A673 (cell line): Measurements from ENCODE around the gene ZFP36. TPM values are rescaled to one million over a fixed set of nuclear protein-coding genes. Genes with fewer than 3 reads are reported as not detected.
"Not testable (repeated sequence)": the region's sequence is repeated elsewhere in the genome, so short reads cannot be mapped to it uniquely, and the experiment has no call there.

Source experiments
- BruUV-seq: library from RNA; stranded (reverse); fragments of 400-500 nt; replicated peaks from 2 replicates; lab custom pipeline; 2021; lab: Mats Ljungman, UMichigan
- CTCF ChIA-PET: fragments of 300-600 bp; sonication (Branson Sonifier 250); formaldehyde crosslinking; loops from one replicate; lab custom pipeline; 2022; ENCODE audit warnings: antibody characterized with exemption; lab: Charles Lee
- POLR2A ChIA-PET: fragments of 300-600 bp; sonication (Branson Sonifier 250); formaldehyde crosslinking; loops from one replicate; lab custom pipeline; 2022; ENCODE audit warnings: antibody characterized with exemption; ENCODE audit not compliant: low non-redundant PET; lab: Charles Lee
- DNase-seq: peaks from one replicate; pipeline ENCODE4 v3.0.0-alpha.2; 2015; ENCODE audit warnings: low spot score
- H3K27ac ChIP-seq: fragments of 200-600 bp; sonication (generic); 2 replicates; pipeline ENCODE4 v1.5.1; 2016; ENCODE audit warnings: mixed run types, low read depth, mild to moderate bottlenecking, mixed read lengths, antibody characterized with exemption, low read length; ENCODE audit not compliant: poor library complexity, severe bottlenecking
- H3K27me3 ChIP-seq: fragments of 200-600 bp; sonication (generic); replicated peaks from 2 replicates; pipeline ENCODE4 v1.6.1; 2017; ENCODE audit warnings: mixed run types, low read depth, mild to moderate bottlenecking, mixed read lengths, antibody characterized with exemption, low read length; ENCODE audit not compliant: insufficient read depth, poor library complexity
- H3K36me3 ChIP-seq: fragments of 200-600 bp; sonication (generic); 2 replicates; pipeline ENCODE4 v1.6.1; 2016; ENCODE audit warnings: mixed run types, mild to moderate bottlenecking, mixed read lengths, antibody characterized with exemption, low read length; ENCODE audit not compliant: insufficient read depth, poor library complexity, severe bottlenecking
- H3K4me1 ChIP-seq: fragments of 200-600 bp; sonication (generic); 2 replicates; pipeline ENCODE4 v1.6.1; 2017; ENCODE audit warnings: mixed run types, mild to moderate bottlenecking, mixed read lengths, antibody characterized with exemption, low read length; ENCODE audit not compliant: insufficient read depth, poor library complexity, severe bottlenecking
- H3K4me3 ChIP-seq: fragments of 200-600 bp; sonication (generic); 2 replicates; pipeline ENCODE4 v1.5.1; 2016; ENCODE audit warnings: low read depth, mixed run types, mild to moderate bottlenecking, mixed read lengths, low read length; ENCODE audit not compliant: poor library complexity, severe bottlenecking
- H3K9me3 ChIP-seq: fragments of 200-600 bp; sonication (generic); 2 replicates; pipeline ENCODE4 v1.6.1; 2016; ENCODE audit warnings: mixed run types, low read depth, mild to moderate bottlenecking, mixed read lengths, antibody characterized with exemption, low read length; ENCODE audit not compliant: poor library complexity, severe bottlenecking
- EZH2 ChIP-seq: fragments of 200-600 bp; sonication (generic); IDR thresholded peaks from 2 replicates; pipeline ENCODE4 v1.6.1; 2017; ENCODE audit warnings: borderline replicate concordance, low read depth, mild to moderate bottlenecking, mixed read lengths, antibody characterized with exemption, low read length; ENCODE audit not compliant: poor library complexity, severe bottlenecking
- intact Hi-C: fragments of 100-400 bp; cut with micrococcal nuclease; formaldehyde crosslinking; loops from one replicate; pipeline ENCODE4 v1.10.0; 2022; ENCODE audit not compliant: unreplicated experiment
- total RNA-seq: library from RNA; stranded (reverse); gene quantifications from 2 replicates; pipeline ENCODE4 v1.2.3, GENCODE V29; 2021
- TF ChIP-seq, protein P1 (sequence below): fragments of 300-800, 200-600 bp; sonication (generic); conservative IDR thresholded peaks from 2 replicates; pipeline ENCODE4 v1.5.1; 2017; ENCODE audit warnings: low read depth, mild to moderate bottlenecking, antibody characterized with exemption, low read length, moderate library complexity, mixed read lengths

ZFP36 gene
- total RNA-seq, 1 experiment from 2014 or later: 7.1 TPM

DNA sequence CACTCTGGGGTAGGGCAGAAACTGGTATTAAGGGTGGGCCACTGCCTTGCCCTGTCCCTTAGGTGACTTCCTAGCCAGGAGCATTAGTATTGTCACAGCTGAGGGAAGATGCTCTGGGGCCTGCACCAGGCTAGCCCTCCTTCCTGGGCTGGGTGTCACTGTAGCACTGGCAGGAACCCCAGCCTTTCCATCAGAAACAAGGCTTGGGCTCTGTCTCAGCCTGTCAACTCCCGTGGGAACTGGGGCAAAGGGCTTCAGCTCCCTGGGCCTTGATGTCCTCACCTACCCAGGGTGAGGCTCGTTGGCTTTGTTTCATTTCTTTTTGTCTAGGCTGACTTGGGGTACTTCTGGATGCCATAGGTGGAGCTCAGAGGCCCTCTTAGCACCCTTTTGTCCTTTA is 33.7 kb upstream of the ZFP36 start:
- H3K4me3 ChIP-seq: no peak overlapping the region
- TF ChIP-seq, protein P1, sequence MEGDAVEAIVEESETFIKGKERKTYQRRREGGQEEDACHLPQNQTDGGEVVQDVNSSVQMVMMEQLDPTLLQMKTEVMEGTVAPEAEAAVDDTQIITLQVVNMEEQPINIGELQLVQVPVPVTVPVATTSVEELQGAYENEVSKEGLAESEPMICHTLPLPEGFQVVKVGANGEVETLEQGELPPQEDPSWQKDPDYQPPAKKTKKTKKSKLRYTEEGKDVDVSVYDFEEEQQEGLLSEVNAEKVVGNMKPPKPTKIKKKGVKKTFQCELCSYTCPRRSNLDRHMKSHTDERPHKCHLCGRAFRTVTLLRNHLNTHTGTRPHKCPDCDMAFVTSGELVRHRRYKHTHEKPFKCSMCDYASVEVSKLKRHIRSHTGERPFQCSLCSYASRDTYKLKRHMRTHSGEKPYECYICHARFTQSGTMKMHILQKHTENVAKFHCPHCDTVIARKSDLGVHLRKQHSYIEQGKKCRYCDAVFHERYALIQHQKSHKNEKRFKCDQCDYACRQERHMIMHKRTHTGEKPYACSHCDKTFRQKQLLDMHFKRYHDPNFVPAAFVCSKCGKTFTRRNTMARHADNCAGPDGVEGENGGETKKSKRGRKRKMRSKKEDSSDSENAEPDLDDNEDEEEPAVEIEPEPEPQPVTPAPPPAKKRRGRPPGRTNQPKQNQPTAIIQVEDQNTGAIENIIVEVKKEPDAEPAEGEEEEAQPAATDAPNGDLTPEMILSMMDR: no peak
- no peaks in the 10 kb centered on the region for H3K9me3 ChIP-seq
- POLR2A ChIA-PET: interaction anchor here (0.5 kb wide), 1 partner anchor 63 kb away, joined by 3 read pairs; the partner anchor contains the start of gene RPS16
- peak overlapping the region; percentile 85 for H3K27ac ChIP-seq
- peaks cover 60% of the 10 kb centered on the region for H3K36me3 ChIP-seq
- no TSS peak for BruUV-seq
- no peak for DNase-seq
- peaks cover 12% of the 10 kb centered on the region for H3K4me1 ChIP-seq
- H3K27me3 ChIP-seq: no peaks in the 10 kb centered on the region
- intact Hi-C loops: no loop called here
- CTCF ChIA-PET: no interaction called here

DNA sequence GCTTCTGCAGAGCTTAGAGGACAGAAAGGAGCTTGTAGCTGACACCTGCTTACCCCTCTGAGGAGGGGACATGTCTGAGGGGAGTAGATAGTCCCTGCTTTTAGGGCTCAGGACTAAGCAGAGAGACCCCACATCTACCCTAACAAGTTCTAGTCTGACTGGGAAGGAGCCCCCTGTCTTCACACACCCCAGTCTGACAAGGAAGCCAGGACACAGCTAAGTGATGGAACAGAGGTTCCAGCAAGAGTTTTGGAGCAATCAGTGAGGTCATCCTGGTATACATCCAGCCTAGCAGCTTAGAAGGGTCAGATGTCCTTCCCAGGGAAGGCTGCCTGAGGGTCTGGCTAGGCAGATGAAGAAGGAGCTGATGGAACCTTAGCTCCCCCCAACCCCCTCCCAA is 30.7 kb upstream of the ZFP36 start:
- TF ChIP-seq, protein P1: no peak
- no peak for TF ChIP-seq EZH2
- no peak overlapping the region for H3K4me3 ChIP-seq
- no peaks in the 10 kb centered on the region for H3K27me3 ChIP-seq
- CTCF ChIA-PET: no interaction called here
- no peak overlapping the region for H3K27ac ChIP-seq
- DNase-seq: no peak
- no TSS peak for BruUV-seq
- peaks cover 62% of the 10 kb centered on the region for H3K36me3 ChIP-seq
- H3K9me3 ChIP-seq: no peaks in the 10 kb centered on the region
- POLR2A ChIA-PET: no interaction called here
- intact Hi-C loops: no loop called here
- peaks cover 12% of the 10 kb centered on the region for H3K4me1 ChIP-seq

DNA sequence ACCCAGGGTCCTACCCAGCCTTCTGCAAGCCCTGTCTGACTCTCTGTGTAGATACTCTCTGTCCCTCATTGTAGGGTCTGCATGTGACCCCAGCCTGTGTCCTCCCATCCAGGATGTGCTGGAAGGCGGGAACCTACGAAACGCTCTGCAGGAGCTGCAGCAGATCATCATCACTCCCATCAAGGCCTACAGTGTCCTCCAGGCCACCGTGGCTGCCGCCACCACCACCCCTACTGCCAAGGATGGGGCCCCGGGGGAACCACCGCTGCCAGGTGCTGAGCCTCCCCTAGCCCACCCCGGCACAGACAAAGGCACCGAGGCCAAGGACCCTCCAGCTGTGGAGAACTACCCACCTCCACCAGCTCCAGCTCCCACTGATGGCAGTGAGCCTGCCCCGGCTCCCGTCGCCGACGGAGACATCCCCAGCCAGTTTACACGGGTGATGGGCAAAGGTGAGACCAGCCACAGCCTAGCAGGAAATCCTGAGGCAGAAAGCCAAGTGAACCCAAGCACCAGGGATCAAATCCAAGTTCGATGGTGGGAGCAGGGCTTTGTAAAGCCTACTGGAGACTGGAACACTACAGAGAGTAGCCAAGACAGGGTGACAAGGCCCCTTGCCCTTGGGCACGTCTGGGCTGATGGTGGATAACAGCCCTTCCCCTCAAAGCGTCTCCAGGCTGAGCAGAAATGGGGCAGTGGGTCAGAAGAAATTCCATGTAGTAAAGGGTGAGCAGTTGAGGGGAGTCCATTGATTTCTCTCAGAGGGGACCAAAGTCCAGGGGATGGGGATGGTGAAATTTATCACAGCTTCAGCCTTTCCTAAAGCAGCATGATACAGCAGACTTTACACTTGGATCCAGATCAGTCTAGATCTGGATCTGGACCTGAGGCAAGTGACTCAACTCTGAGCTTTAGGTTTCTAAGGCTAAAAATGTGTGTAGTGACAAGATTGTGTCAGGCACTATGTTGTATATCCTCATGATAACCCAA is 29.0 kb upstream of the ZFP36 start:
- no TSS peak for BruUV-seq
- Histone ChIP-seq H3K27me3 (no peaks in the 10 kb centered on the region), H3K4me1 (peaks cover 1% of the 10 kb centered on the region), H3K9me3 (no peaks in the 10 kb centered on the region), H3K27ac (no peak overlapping the region), H3K4me3 (no peak overlapping the region), H3K36me3 (peaks cover 68% of the 10 kb centered on the region)
- intact Hi-C loops: no loop called here
- DNase-seq: no peak
- ChIA-PET CTCF (no interaction called here), POLR2A (no interaction called here)
- TF ChIP-seq, protein P1: no peak
- no peak for TF ChIP-seq EZH2

DNA sequence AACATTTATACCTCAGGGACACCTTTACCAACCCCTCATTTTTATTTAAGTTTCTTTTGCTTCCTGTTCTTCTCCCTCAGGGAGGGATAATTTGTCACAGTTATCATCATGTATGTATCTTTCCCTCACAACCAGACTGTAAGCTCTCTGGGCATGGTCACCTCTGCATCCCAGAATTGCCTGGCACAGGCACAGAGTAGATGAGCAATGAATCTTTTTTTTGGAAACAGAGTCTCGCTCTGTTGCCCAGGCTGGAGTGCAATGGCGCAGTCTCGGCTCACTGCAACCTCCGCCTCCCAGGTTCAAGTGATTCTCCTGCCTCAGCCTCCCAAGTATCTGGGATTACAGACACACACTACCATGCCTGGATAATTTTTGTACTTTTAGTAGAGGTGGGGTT is 27.3 kb upstream of the ZFP36 start:
- CTCF ChIA-PET, POLR2A ChIA-PET: not testable (repeated sequence)

More for the DNA sequence above, 27.3 kb upstream of the ZFP36 start:
- H3K4me1 ChIP-seq, H3K27ac ChIP-seq, H3K27me3 ChIP-seq, H3K9me3 ChIP-seq, intact Hi-C loops, BruUV-seq, DNase-seq, H3K4me3 ChIP-seq: not testable (repeated sequence)
- peaks cover 77% of the 10 kb centered on the region for H3K36me3 ChIP-seq
